ENCODE data around the gene CINP.

Gene CINP

DNA sequence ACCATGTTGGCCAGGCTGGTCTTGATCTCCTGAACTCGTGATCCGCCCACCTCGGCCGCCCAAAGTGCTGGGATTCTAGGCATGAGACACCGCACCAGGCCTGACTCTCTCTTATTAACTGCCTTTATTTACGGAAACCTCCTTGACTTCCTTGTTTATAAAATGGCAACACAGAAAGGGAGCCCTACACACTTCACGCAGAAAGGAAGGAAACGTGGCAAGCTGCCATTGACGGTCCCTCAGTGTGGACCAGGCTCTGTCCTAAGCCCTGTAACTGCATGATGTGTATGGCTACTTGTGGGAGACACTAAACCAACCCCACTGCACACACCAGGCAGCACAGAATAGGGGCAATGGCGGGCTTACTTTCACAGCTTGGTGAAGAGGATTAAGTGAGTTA, 11.7 kb downstream of the CINP start:
- in situ Hi-C loops (cut with HindIII; ENCODE audit: low sequenced_read_pairs): no loop called here

DNA sequence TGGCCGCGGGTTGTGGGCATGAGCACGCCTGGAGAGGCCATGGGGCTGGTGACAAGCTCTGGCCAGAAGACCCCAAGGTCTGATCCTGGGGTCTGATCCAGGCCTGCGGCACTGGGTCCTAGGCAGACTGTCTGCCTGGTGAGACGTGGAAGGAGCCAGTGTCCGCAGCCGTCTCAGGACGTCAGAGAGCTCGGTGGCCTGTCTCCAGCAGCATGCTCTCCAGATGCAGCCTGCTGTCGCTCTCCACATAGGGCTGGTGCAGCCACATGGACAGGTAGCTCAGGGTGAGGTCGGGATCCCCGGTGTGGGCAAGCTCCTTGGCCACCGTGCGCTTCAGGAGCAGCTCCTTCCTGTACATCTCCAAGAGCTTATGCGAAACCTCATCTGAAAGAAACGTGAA, 14.3 kb downstream of the CINP start:
- H3K4me3 ChIP-seq (ENCODE audit: low read depth, low read length): no peak overlapping the region
- in situ Hi-C loops (cut with HindIII; ENCODE audit: low sequenced_read_pairs): no loop called here
- TF ChIP-seq, protein P1, sequence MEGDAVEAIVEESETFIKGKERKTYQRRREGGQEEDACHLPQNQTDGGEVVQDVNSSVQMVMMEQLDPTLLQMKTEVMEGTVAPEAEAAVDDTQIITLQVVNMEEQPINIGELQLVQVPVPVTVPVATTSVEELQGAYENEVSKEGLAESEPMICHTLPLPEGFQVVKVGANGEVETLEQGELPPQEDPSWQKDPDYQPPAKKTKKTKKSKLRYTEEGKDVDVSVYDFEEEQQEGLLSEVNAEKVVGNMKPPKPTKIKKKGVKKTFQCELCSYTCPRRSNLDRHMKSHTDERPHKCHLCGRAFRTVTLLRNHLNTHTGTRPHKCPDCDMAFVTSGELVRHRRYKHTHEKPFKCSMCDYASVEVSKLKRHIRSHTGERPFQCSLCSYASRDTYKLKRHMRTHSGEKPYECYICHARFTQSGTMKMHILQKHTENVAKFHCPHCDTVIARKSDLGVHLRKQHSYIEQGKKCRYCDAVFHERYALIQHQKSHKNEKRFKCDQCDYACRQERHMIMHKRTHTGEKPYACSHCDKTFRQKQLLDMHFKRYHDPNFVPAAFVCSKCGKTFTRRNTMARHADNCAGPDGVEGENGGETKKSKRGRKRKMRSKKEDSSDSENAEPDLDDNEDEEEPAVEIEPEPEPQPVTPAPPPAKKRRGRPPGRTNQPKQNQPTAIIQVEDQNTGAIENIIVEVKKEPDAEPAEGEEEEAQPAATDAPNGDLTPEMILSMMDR (IDR thresholded peaks at IDR 0.05; ENCODE audit: low read depth, low read length, missing control alignments): no peak
- DNase-seq (ENCODE audit: low read depth): no peak

More for the DNA sequence above, 11.7 kb downstream of the CINP start:
- H3K4me3 ChIP-seq (ENCODE audit: low read depth, low read length): no peak overlapping the region
- DNase-seq (ENCODE audit: low read depth): no peak
- TF ChIP-seq, protein P1 (IDR thresholded peaks at IDR 0.05; ENCODE audit: low read depth, low read length, missing control alignments): no peak

DNA sequence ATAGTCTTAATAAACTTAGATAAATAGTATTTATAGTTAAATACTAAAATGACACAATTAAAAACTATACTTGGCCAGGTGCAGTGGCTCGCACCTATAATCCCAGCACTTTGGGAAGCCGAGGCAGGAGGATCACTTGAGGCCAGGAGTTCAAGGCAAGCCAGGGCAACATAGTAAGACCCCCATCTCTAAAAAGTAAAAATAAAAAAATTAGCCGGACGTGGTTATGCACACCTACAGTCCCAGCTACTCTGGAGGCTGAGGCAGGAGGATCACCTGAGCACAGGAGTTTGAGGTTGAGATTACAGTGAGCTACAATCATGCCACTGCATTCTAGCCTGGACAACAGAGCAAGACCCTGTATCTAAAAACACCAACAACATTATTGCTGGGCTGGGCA, 16.0 kb downstream of the CINP start:
- TF ChIP-seq, protein P1 (IDR thresholded peaks at IDR 0.05; ENCODE audit: low read depth, low read length, missing control alignments): no peak
- no peak overlapping the region for H3K4me3 ChIP-seq (ENCODE audit: low read depth, low read length)
- in situ Hi-C loops (cut with HindIII; ENCODE audit: low sequenced_read_pairs): no loop called here
- no peak for DNase-seq (ENCODE audit: low read depth)

DNA sequence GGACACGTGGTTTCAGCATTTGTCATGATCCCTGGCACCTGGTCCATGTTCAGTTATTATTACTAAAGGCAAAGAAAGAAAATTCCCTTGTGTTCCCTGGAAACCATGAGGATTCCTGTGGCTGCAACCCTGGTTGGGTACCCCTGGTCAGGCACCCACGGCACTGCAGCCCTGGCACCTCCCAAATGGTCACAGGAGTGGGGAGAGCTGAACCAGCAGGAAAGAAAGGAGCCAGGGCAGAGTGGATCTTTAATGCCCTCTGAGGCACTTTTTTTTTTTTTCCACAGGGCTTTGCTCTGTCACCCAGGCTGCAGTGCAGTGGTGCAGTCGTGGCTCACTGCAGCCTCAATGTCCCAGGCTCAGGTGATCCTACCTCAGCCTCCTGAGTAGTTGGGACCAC, 17.5 kb downstream of the CINP start:
- H3K4me3 ChIP-seq (ENCODE audit: low read depth, low read length): no peak overlapping the region
- no peak for DNase-seq (ENCODE audit: low read depth)
- in situ Hi-C loops (cut with HindIII; ENCODE audit: low sequenced_read_pairs): no loop called here
- TF ChIP-seq, protein P1 (IDR thresholded peaks at IDR 0.05; ENCODE audit: low read depth, low read length, missing control alignments): no peak

DNA sequence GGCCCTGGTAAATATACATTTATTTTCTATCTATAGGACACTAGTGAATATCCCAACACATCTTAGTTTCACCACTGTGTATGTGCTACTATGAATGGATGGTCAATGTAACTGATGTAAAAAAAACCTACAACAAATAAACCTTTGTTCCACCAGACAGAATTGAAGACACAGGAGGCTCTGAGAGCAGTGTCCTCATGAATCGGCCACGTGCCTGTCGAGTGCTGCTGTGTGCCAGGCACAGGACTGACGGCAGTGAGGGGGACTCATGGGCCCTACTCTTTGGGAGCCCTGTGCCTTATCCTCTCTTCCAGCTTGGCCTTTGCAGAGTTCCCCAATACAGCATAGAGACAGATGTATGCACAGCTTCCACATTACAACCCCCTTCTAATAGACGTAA, 18.2 kb downstream of the CINP start:
- TF ChIP-seq, protein P1 (IDR thresholded peaks at IDR 0.05; ENCODE audit: low read depth, low read length, missing control alignments): no peak
- DNase-seq (ENCODE audit: low read depth): no peak
- H3K4me3 ChIP-seq (ENCODE audit: low read depth, low read length): no peak overlapping the region
- in situ Hi-C loops (cut with HindIII; ENCODE audit: low sequenced_read_pairs): no loop called here

DNA sequence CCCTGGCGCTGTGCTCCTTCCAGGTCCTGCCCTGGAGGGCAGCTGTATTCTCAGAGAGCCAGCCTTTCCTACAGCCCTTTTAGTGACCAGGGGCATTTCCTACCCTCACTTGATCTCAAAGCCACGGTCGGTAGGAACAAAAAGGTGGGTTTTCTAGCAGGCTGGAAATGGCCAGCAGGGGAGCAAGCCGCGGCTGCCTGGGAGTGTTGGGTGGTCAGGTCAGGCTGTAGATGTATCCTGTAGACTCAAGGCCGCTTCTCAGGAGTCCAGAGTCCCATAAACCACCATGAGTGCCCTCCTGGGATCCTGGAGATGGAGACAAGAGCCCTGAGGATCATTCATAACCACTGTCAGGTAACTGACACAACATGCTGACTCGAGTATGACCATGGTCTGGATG, 18.6 kb downstream of the CINP start:
- H3K4me3 ChIP-seq (ENCODE audit: low read depth, low read length): no peak overlapping the region
- DNase-seq (ENCODE audit: low read depth): no peak
- in situ Hi-C loops (cut with HindIII; ENCODE audit: low sequenced_read_pairs): no loop called here
- TF ChIP-seq, protein P1 (IDR thresholded peaks at IDR 0.05; ENCODE audit: low read depth, low read length, missing control alignments): no peak

DNA sequence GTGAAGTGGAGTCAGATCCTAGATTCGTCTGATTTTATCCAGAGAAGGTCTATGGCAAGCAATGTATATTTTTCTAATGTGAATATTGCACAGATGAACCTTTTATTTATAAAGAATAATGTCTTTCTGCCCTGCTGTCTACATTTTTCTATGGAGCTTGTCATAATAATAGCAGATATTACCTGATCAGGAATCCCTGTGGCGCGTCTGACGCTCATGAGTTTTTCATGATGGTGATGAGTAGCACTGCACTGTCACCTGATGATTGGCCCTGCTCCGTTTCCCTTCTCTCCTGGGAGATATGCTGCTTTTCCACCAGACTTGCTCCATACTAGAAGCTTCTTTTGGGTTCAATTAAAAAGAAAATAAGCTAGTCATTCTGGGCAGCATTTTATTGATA, 20.5 kb downstream of the CINP start:
- in situ Hi-C loops (cut with HindIII; ENCODE audit: low sequenced_read_pairs): no loop called here
- no peak for DNase-seq (ENCODE audit: low read depth)
- TF ChIP-seq, protein P1 (IDR thresholded peaks at IDR 0.05; ENCODE audit: low read depth, low read length, missing control alignments): no peak
- H3K4me3 ChIP-seq (ENCODE audit: low read depth, low read length): no peak overlapping the region

Measured in astrocyte of the cerebellum (primary cell).